GM23248 (cell line): Measurements from ENCODE around the gene TTLL8. TPM values are rescaled to one million over a fixed set of nuclear protein-coding genes. Genes with fewer than 3 reads are reported as not detected.

ENCODE experiments used
- DNase-seq: peaks from one replicate; pipeline ENCODE4 v3.0.0-alpha.2; 2015
- H2AFZ ChIP-seq: fragments of 200-600 bp; sonication (generic); 2 replicates; pipeline ENCODE4 v1.6.1; 2016; ENCODE audit warnings: antibody characterized with exemption
- H3F3A ChIP-seq: fragments of 200-600 bp; sonication (generic); 2 replicates; pipeline ENCODE4 v1.6.1; 2016; ENCODE audit warnings: mild to moderate bottlenecking, antibody characterized with exemption, mixed run types; ENCODE audit not compliant: insufficient read depth
- H3K27ac ChIP-seq: fragments of 200-600 bp; sonication (generic); 2 replicates; pipeline ENCODE4 v1.5.1; 2016; ENCODE audit warnings: mild to moderate bottlenecking
- H3K27me3 ChIP-seq: fragments of 200-600 bp; sonication (generic); replicated peaks from 2 replicates; pipeline ENCODE4 v1.6.1; 2016; ENCODE audit warnings: mild to moderate bottlenecking; ENCODE audit not compliant: insufficient read depth
- H3K36me3 ChIP-seq: fragments of 200-600 bp; sonication (generic); 2 replicates; pipeline ENCODE4 v1.6.1; 2016; ENCODE audit warnings: low read depth, mild to moderate bottlenecking
- H3K4me1 ChIP-seq: fragments of 200-600 bp; sonication (generic); 2 replicates; pipeline ENCODE4 v1.6.1; 2016; ENCODE audit warnings: mild to moderate bottlenecking; ENCODE audit not compliant: insufficient read depth
- H3K4me2 ChIP-seq: fragments of 200-600 bp; sonication (generic); one replicate; pipeline ENCODE4 v1.6.1; 2016; ENCODE audit warnings: mild to moderate bottlenecking; ENCODE audit not compliant: unreplicated experiment
- H3K4me3 ChIP-seq: fragments of 200-600 bp; sonication (generic); 2 replicates; pipeline ENCODE4 v1.5.1; 2016; ENCODE audit warnings: mild to moderate bottlenecking
- H3K79me2 ChIP-seq: fragments of 200-600 bp; sonication (generic); 2 replicates; pipeline ENCODE4 v1.6.1; 2016; ENCODE audit warnings: mild to moderate bottlenecking; ENCODE audit not compliant: insufficient read depth
- H3K9ac ChIP-seq: fragments of 200-600 bp; sonication (generic); 2 replicates; pipeline ENCODE4 v1.6.1; 2016; ENCODE audit warnings: mild to moderate bottlenecking
- H3K9me2 ChIP-seq: fragments of 200-600 bp; sonication (generic); 2 replicates; pipeline ENCODE4 v1.6.1; 2016; ENCODE audit warnings: mixed run types, mild to moderate bottlenecking, moderate library complexity; ENCODE audit not compliant: insufficient read depth
- H3K9me3 ChIP-seq: fragments of 200-600 bp; sonication (generic); one replicate; pipeline ENCODE4 v1.6.1; 2017; ENCODE audit warnings: low read depth
- H4K20me1 ChIP-seq: fragments of 200-600 bp; sonication (generic); 2 replicates; pipeline ENCODE4 v1.6.0; 2016; ENCODE audit not compliant: insufficient read depth
- EZH2 ChIP-seq: fragments of 200-600 bp; sonication (generic); IDR thresholded peaks from 2 replicates; pipeline ENCODE4 v1.6.1; 2018; ENCODE audit warnings: antibody characterized with exemption, mild to moderate bottlenecking; ENCODE audit not compliant: insufficient read depth, poor library complexity, severe bottlenecking
- EZH2phosphoT487 ChIP-seq: fragments of 200-600 bp; sonication (generic); IDR thresholded peaks from 2 replicates; pipeline ENCODE4 v1.6.1; 2018; ENCODE audit warnings: antibody characterized with exemption, moderate library complexity, mild to moderate bottlenecking, low read depth; ENCODE audit not compliant: insufficient read depth
- WGBS, 2 experiments: methylation state at CpG; one replicate each; pipeline ENCODE4 v1.1.6; 2015 to 2017; ENCODE audit warnings: low lambda C conversion rate in 2 of 2, low coverage in 1 of 2; ENCODE audit errors: missing lambda C conversion rate in 2 of 2; 5-methylcytosine and 5-hydroxymethylcytosine counted together
- in situ Hi-C: fragments of 300-500 bp; cut with MboI; formaldehyde crosslinking; loops from 2 replicates; pipeline ENCODE4 v1.15.0; 2020
- polyA plus RNA-seq: library from polyadenylated mRNA; unstranded; fragments of >200 nt; fragmentation: Nextera tagmentation; extraction: Ambion mirVana; gene quantifications from 2 replicates; pipeline ENCODE4 v1.2.1, GENCODE V29; 2016
- total RNA-seq: library from RNA; depleted of rRNA; stranded (reverse); fragments of >200 nt; shearing (Covaris generic); gene quantifications from 2 replicates; pipeline ENCODE4 v1.2.3, GENCODE V29; 2014

The TTLL8 gene
- total and polyA plus RNA-seq, 2 experiments from 2014 or later = not detected

DNA sequence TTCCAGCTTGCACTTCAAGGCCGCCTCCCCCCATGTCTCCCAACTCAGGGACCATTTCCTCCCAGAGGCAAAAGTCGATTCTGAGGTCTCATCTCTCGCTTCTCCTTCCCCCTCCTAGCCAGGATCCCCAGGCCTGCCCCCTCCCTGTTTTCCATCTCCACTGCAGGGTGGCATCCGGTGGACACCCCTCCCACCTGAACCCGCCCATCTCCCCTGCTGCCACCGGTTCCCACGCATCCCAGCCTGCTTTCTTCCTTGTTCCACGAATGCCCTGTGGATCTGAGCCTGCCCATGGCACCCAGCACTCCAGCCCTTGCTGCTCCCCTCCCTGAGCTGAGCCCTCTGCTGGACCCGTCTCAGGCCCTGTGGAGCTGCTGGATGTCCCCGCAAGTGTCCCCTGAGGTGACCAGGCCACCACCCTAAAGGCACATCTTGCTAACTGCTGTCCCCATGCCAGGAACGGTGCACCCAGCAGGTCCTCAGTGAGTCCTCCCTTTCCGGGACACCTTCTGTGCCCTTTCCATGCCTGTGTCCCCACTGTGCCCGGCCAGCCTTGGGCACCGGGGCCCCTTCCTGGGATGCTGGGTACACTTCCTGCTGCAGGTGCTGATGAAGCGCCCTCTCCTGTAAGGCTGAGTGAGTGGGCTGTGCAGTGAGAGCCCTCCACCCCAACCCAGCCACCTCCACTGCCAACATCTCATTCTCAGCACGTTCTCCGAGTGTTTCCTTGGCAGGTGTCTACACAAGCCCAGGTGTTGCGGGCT, 46.5 kb downstream of the TTLL8 start:
- no peaks in the 10 kb centered on the region for H3K4me1 ChIP-seq
- H3K27me3 ChIP-seq = peaks cover 48% of the 10 kb centered on the region
- no peak overlapping the region for H3K27ac ChIP-seq
- no peak overlapping the region for H3K9ac ChIP-seq
- no peaks in the 10 kb centered on the region for H3K36me3 ChIP-seq
- 34 to 36% methylated on average over 15 to 18 of the region's 18 CpGs for WGBS, 2 experiments
- H4K20me1 ChIP-seq = no peaks in the 10 kb centered on the region
- no peaks in the 10 kb centered on the region for H3K9me2 ChIP-seq
- H3K4me3 ChIP-seq = no peak overlapping the region
- in situ Hi-C loops = no loop called here
- DNase-seq = no peak
- no peaks in the 10 kb centered on the region for H3F3A ChIP-seq
- H3K9me3 ChIP-seq = no peaks in the 10 kb centered on the region
- no peak overlapping the region for H2AFZ ChIP-seq
- no peaks in the 10 kb centered on the region for H3K79me2 ChIP-seq
- no peak overlapping the region for H3K4me2 ChIP-seq
- TF ChIP-seq EZH2phosphoT487 (no peak), EZH2 (peak; percentile 71)

DNA sequence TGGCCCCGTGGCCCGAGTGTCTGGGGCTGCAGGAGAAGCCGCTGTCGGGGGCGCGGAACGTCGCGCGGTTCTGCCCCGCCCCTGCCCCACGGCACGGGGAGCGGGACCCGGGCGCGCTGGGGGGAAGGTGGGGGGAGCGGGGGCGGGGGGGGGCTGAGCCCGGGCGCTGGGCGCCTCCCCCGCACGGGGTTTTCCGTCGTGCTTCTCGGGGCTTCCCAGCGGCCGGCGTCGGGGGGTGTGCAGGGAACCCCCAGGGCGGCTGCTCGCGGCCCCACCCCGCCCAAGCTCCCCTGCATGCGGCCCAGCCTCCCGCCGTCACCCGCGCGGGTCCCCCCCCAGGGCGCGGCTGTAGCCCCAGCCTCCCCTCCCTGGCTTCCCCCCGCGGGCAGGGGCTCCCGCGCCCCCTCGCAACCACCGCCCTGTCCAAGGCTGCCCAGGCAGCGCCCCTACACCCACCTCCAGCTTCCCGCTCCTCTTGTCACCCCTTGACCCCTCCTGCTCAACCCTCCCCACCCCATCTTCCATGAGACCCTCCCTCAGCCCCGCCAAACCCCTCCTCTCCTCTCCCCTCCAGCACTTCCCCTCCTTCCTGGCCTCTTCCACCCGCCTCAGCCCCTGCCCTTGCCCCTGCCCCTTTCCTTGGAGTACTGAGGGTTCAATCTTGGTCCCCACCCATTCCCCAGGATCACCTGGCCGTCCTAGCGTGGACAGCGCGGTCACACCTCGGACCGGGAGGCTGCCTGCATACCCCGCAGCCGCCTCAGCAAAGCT, 47.2 kb downstream of the TTLL8 start:
- Histone ChIP-seq H3K4me2 (no peak overlapping the region), H3K4me3 (no peak overlapping the region), H3K36me3 (no peaks in the 10 kb centered on the region), H3K4me1 (no peaks in the 10 kb centered on the region), H2AFZ (no peak overlapping the region), H3K79me2 (no peaks in the 10 kb centered on the region), H3K9me2 (no peaks in the 10 kb centered on the region), H3K9ac (no peak overlapping the region), H3K9me3 (no peaks in the 10 kb centered on the region), H3K27ac (no peak overlapping the region), H3F3A (no peaks in the 10 kb centered on the region), H3K27me3 (peaks cover 48% of the 10 kb centered on the region), H4K20me1 (no peaks in the 10 kb centered on the region)
- in situ Hi-C loops = no loop called here
- DNase-seq = no peak
- TF ChIP-seq EZH2 = no peak
- TF ChIP-seq EZH2phosphoT487 = no peak
- 2 to 5% methylated on average over 17 to 34 of the region's 61 CpGs for WGBS, 2 experiments

- in situ Hi-C loops = no loop called here
- Histone ChIP-seq H3K4me2 (no peak overlapping the region), H2AFZ (no peak overlapping the region), H3K4me3 (no peak overlapping the region), H3K27me3 (peaks cover 50% of the 10 kb centered on the region), H3K9me3 (no peaks in the 10 kb centered on the region), H4K20me1 (no peaks in the 10 kb centered on the region), H3K27ac (no peak overlapping the region), H3K9ac (no peak overlapping the region), H3K79me2 (no peaks in the 10 kb centered on the region), H3F3A (no peaks in the 10 kb centered on the region), H3K4me1 (no peaks in the 10 kb centered on the region), H3K36me3 (no peaks in the 10 kb centered on the region), H3K9me2 (no peaks in the 10 kb centered on the region)
- 59 to 62% methylated on average over 34 to 39 of the region's 46 CpGs for WGBS, 2 experiments
- TF ChIP-seq EZH2 (no peak), EZH2phosphoT487 (no peak)
- no peak for DNase-seq
Observed at GRCh38 chr22:50009765-50010675, 48.1 kb downstream of the TTLL8 start.

- in situ Hi-C loops = no loop called here
- DNase-seq = no peak
- peaks cover 43% of the 10 kb centered on the region for H3K27me3 ChIP-seq
Observed at GRCh38 chr22:50009251-50009650, 48.8 kb downstream of the TTLL8 start.

More at GRCh38 chr22:50009251-50009650, 48.8 kb downstream of the TTLL8 start:
- H3K79me2 ChIP-seq = no peaks in the 10 kb centered on the region
- H3K27ac ChIP-seq = no peak overlapping the region
- no peak overlapping the region for H2AFZ ChIP-seq
- H3K4me2 ChIP-seq = no peak overlapping the region
- 74 to 78% methylated on average over 16 of the region's 16 CpGs for WGBS, 2 experiments
- TF ChIP-seq EZH2 = no peak
- TF ChIP-seq EZH2phosphoT487 = no peak
- no peak overlapping the region for H3K9ac ChIP-seq
- H3K4me1 ChIP-seq = no peaks in the 10 kb centered on the region
- no peaks in the 10 kb centered on the region for H3K9me3 ChIP-seq
- no peaks in the 10 kb centered on the region for H3K9me2 ChIP-seq
- H4K20me1 ChIP-seq = no peaks in the 10 kb centered on the region
- no peak overlapping the region for H3K4me3 ChIP-seq
- no peaks in the 10 kb centered on the region for H3F3A ChIP-seq
- H3K36me3 ChIP-seq = no peaks in the 10 kb centered on the region
